GM23248 (cell line): ENCODE results near the gene S100A7A.

Experiments used
- EZH2 ChIP-seq: fragments of 200-600 bp; sonication (generic); IDR thresholded peaks from 2 replicates; pipeline ENCODE4 v1.6.1; 2018; ENCODE audit warnings: antibody characterized with exemption, mild to moderate bottlenecking; ENCODE audit not compliant: insufficient read depth, poor library complexity, severe bottlenecking
- EZH2phosphoT487 ChIP-seq: fragments of 200-600 bp; sonication (generic); IDR thresholded peaks from 2 replicates; pipeline ENCODE4 v1.6.1; 2018; ENCODE audit warnings: antibody characterized with exemption, moderate library complexity, mild to moderate bottlenecking, low read depth; ENCODE audit not compliant: insufficient read depth

DNA sequence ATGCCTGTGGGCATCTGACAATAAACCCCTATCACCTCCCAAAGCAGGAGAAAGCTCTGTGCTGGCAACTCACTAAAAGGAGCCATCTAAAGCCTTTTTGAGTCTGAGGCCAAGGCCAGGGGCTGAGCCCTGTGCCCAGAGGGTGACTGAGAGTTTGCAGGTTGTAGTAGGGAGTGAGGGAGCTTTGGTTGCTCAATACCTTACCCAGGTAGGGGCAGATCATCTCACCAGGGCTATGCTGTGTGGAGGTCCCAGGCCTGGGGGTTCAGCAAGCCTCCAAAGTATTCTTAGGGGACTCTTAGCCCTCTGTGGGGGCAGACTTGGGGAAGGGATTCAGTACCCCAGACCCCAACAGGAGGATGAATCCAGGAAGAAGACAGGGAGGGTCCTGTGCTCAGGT lies 23.0 kb downstream of the S100A7A start:
- TF ChIP-seq EZH2 = no peak
- no peak for TF ChIP-seq EZH2phosphoT487
